SK-N-SH (cell line): ENCODE data around the gene PRTFDC1.

ENCODE experiments used
- FOXM1 ChIP-seq: IDR thresholded peaks from 2 replicates; pipeline ENCODE4 v1.4.0; 2012; ENCODE audit warnings: low read depth, mild to moderate bottlenecking
- POLR2AphosphoS5 ChIP-seq: IDR thresholded peaks from 2 replicates; pipeline ENCODE4 v1.6.1; 2012; ENCODE audit warnings: low read depth, low read length
- USF1 ChIP-seq: IDR thresholded peaks from 2 replicates; pipeline ENCODE4 v1.4.0; 2012; ENCODE audit warnings: low read depth, borderline replicate concordance
- TF ChIP-seq, protein P1 (sequence below): fragments of 200-600 bp; sonication (generic); IDR thresholded peaks from 2 replicates; pipeline ENCODE4 v1.6.1; 2017; ENCODE audit warnings: antibody characterized with exemption, mild to moderate bottlenecking, moderate library complexity

- no peak for TF ChIP-seq FOXM1
- TF ChIP-seq USF1, result no peak
- no peak for TF ChIP-seq POLR2AphosphoS5
- TF ChIP-seq, protein P1, sequence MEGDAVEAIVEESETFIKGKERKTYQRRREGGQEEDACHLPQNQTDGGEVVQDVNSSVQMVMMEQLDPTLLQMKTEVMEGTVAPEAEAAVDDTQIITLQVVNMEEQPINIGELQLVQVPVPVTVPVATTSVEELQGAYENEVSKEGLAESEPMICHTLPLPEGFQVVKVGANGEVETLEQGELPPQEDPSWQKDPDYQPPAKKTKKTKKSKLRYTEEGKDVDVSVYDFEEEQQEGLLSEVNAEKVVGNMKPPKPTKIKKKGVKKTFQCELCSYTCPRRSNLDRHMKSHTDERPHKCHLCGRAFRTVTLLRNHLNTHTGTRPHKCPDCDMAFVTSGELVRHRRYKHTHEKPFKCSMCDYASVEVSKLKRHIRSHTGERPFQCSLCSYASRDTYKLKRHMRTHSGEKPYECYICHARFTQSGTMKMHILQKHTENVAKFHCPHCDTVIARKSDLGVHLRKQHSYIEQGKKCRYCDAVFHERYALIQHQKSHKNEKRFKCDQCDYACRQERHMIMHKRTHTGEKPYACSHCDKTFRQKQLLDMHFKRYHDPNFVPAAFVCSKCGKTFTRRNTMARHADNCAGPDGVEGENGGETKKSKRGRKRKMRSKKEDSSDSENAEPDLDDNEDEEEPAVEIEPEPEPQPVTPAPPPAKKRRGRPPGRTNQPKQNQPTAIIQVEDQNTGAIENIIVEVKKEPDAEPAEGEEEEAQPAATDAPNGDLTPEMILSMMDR, result no peak
These were observed 32.5 kb upstream of the PRTFDC1 start for GRCh38 chr10:24984906-24985305.
